H9 (cell line): Measurements from ENCODE around the gene TMEM181. TPM values are rescaled to one million over a fixed set of nuclear protein-coding genes. Genes with fewer than 3 reads are reported as not detected.

Source experiments
- DNase-seq: peaks from one replicate; pipeline ENCODE4 v3.0.0-alpha.2; 2017
- H2AFZ ChIP-seq: one replicate; pipeline ENCODE4 v1.6.1; 2013; ENCODE audit warnings: mild to moderate bottlenecking, low read length, control low read depth, moderate library complexity
- H2AK5ac ChIP-seq: 2 replicates; pipeline ENCODE4 v1.6.1; 2013; ENCODE audit warnings: low read length, control low read depth, mixed read lengths; ENCODE audit not compliant: insufficient read length
- H2BK120ac ChIP-seq: one replicate; pipeline ENCODE4 v1.6.1; 2013; ENCODE audit warnings: low read depth, mild to moderate bottlenecking, low read length, control low read depth, inconsistent platforms; ENCODE audit not compliant: poor library complexity, severe bottlenecking
- H2BK12ac ChIP-seq: 2 replicates; pipeline ENCODE4 v1.6.1; 2013; ENCODE audit warnings: low read length, control low read depth, mixed read lengths, low read depth; ENCODE audit not compliant: insufficient read length
- H2BK15ac ChIP-seq: 2 replicates; pipeline ENCODE4 v1.6.1; 2013; ENCODE audit warnings: low read depth, low read length, control low read depth
- H2BK20ac ChIP-seq: one replicate; pipeline ENCODE4 v1.6.1; 2013; ENCODE audit warnings: low read depth, mild to moderate bottlenecking, low read length, control low read depth, inconsistent platforms; ENCODE audit not compliant: poor library complexity, severe bottlenecking
- H2BK5ac ChIP-seq: 2 replicates; pipeline ENCODE4 v1.6.1; 2013; ENCODE audit warnings: low read length, control low read depth, mixed read lengths; ENCODE audit not compliant: insufficient read length
- H3K14ac ChIP-seq: 2 replicates; pipeline ENCODE4 v1.6.1; 2013; ENCODE audit warnings: low read length, control low read depth; ENCODE audit not compliant: insufficient read depth
- H3K18ac ChIP-seq: 2 replicates; pipeline ENCODE4 v1.6.1; 2013; ENCODE audit warnings: low read depth, mild to moderate bottlenecking, mixed read lengths, low read length, control low read depth; ENCODE audit not compliant: insufficient read length
- H3K23ac ChIP-seq: 2 replicates; pipeline ENCODE4 v1.6.1; 2013; ENCODE audit warnings: low read length, control low read depth, mixed read lengths, low read depth; ENCODE audit not compliant: insufficient read length
- H3K23me2 ChIP-seq: 2 replicates; pipeline ENCODE4 v1.6.1; 2013; ENCODE audit warnings: low read depth, mild to moderate bottlenecking, mixed read lengths, low read length, control low read depth; ENCODE audit not compliant: insufficient read length, poor library complexity, severe bottlenecking
- H3K27ac ChIP-seq: 2 replicates; pipeline ENCODE4 v1.5.1; 2013; ENCODE audit warnings: low read length, control low read depth, mixed read lengths, low read depth; ENCODE audit not compliant: insufficient read length
- H3K27me3 ChIP-seq: 2 replicates; pipeline ENCODE4 v1.6.1; 2013; ENCODE audit warnings: low read length, control low read depth, inconsistent platforms; ENCODE audit not compliant: insufficient read depth
- H3K4ac ChIP-seq: 2 replicates; pipeline ENCODE4 v1.6.1; 2013; ENCODE audit warnings: low read depth, mild to moderate bottlenecking, control low read depth, inconsistent platforms, low read length, moderate library complexity
- H3K4me1 ChIP-seq: 2 replicates; pipeline ENCODE4 v1.6.1; 2013; ENCODE audit warnings: low read length, control low read depth, inconsistent platforms; ENCODE audit not compliant: insufficient read depth
- H3K4me2 ChIP-seq: 2 replicates; pipeline ENCODE4 v1.6.1; 2013; ENCODE audit warnings: low read length, control low read depth, mixed read lengths; ENCODE audit not compliant: insufficient read length, insufficient read depth
- H3K56ac ChIP-seq: 2 replicates; pipeline ENCODE4 v1.6.1; 2013; ENCODE audit warnings: low read depth, mild to moderate bottlenecking, mixed read lengths, low read length, control low read depth; ENCODE audit not compliant: insufficient read length
- H3K79me1 ChIP-seq: 2 replicates; pipeline ENCODE4 v1.6.1; 2013; ENCODE audit warnings: low read depth, mild to moderate bottlenecking, moderate library complexity, low read length, control low read depth, inconsistent platforms; ENCODE audit not compliant: insufficient read depth, poor library complexity, severe bottlenecking
- H3K79me2 ChIP-seq: 2 replicates; pipeline ENCODE4 v1.6.1; 2013; ENCODE audit warnings: low read length, control low read depth, inconsistent platforms; ENCODE audit not compliant: insufficient read depth
- H3K9ac ChIP-seq: 2 replicates; pipeline ENCODE4 v1.6.1; 2013; ENCODE audit warnings: low read length, control low read depth, mixed read lengths; ENCODE audit not compliant: insufficient read length; ENCODE audit errors: extremely low read depth
- H3K9me3 ChIP-seq: one replicate; pipeline ENCODE4 v1.6.1; 2013; ENCODE audit warnings: low read depth, low read length, inconsistent platforms; ENCODE audit not compliant: control insufficient read depth
- H3T11ph ChIP-seq: one replicate; pipeline ENCODE4 v1.6.1; 2013; ENCODE audit warnings: mild to moderate bottlenecking, low read length, control low read depth, inconsistent platforms
- H4K20me1 ChIP-seq: one replicate; pipeline ENCODE4 v1.6.1; 2013; ENCODE audit not compliant: control insufficient read depth, insufficient read length, insufficient read depth
- H4K5ac ChIP-seq: 2 replicates; pipeline ENCODE4 v1.6.1; 2013; ENCODE audit warnings: low read depth, mild to moderate bottlenecking, mixed read lengths, low read length, control low read depth; ENCODE audit not compliant: insufficient read length
- H4K8ac ChIP-seq: replicated peaks from 2 replicates; pipeline ENCODE4 v1.6.1; 2013; ENCODE audit warnings: low read length, control low read depth, mixed read lengths, low read depth; ENCODE audit not compliant: insufficient read length
- H4K91ac ChIP-seq: 2 replicates; pipeline ENCODE4 v1.6.1; 2013; ENCODE audit warnings: low read depth, mild to moderate bottlenecking, moderate library complexity, mixed read lengths, low read length, control low read depth; ENCODE audit not compliant: insufficient read length
- H3K27ac Mint-ChIP-seq, 3 experiments: 2 replicates in 2 of 3; 3 replicates in 1 of 3; pipeline ENCODE4 v1.8.0; 2020 to 2021; ENCODE audit warnings: mixed read lengths in 3 of 3, mild to moderate bottlenecking in 1 of 3, moderate library complexity in 1 of 3
- H3K27me3 Mint-ChIP-seq: 2 replicates; pipeline ENCODE4 v1.8.0; 2021; ENCODE audit warnings: low read depth, mild to moderate bottlenecking, moderate library complexity, mixed read lengths
- H3K36me3 Mint-ChIP-seq, 3 experiments: 2 replicates in 2 of 3; 3 replicates in 1 of 3; pipeline ENCODE4 v1.8.0; 2020 to 2021; ENCODE audit warnings: low read depth in 3 of 3, mixed read lengths in 3 of 3; ENCODE audit not compliant: insufficient read depth in 1 of 3
- H3K4me1 Mint-ChIP-seq, 2 experiments: 2 replicates each; pipeline ENCODE4 v1.8.0; 2020; ENCODE audit warnings: mixed read lengths in 2 of 2
- H3K4me3 Mint-ChIP-seq, 2 experiments: 2 replicates in 1 of 2; 3 replicates in 1 of 2; pipeline ENCODE4 v1.8.0; 2020 to 2021; ENCODE audit warnings: mild to moderate bottlenecking in 2 of 2, mixed read lengths in 2 of 2, moderate library complexity in 1 of 2
- H3K9me3 Mint-ChIP-seq, 2 experiments: 2 replicates in 1 of 2; 3 replicates in 1 of 2; pipeline ENCODE4 v1.8.0; 2020; ENCODE audit warnings: mild to moderate bottlenecking in 2 of 2, mixed read lengths in 2 of 2, moderate library complexity in 1 of 2
- WGBS: extraction: QIAGEN DNeasy Blood & Tissue Kit; methylation state at CpG from one replicate; pipeline ENCODE4 v1.1.7; 2013; ENCODE audit warnings: missing lambda C conversion rate, low lambda C conversion rate, mixed read lengths; ENCODE audit not compliant: insufficient read length; ENCODE audit errors: extremely low coverage; 5-methylcytosine and 5-hydroxymethylcytosine counted together
- total RNA-seq: library from RNA; stranded (reverse); gene quantifications from 2 replicates; pipeline ENCODE4 v1.2.1, GENCODE V29; 2021
- TF ChIP-seq, protein P1 (sequence below): fragments of 200-600 bp; sonication (generic); conservative IDR thresholded peaks from 3 replicates; pipeline ENCODE4 v1.8.0; 2021; ENCODE audit warnings: antibody characterized with exemption, mild to moderate bottlenecking

The TMEM181 gene
- total RNA-seq, 1 experiment from 2014 or later = 24.4 TPM

DNA sequence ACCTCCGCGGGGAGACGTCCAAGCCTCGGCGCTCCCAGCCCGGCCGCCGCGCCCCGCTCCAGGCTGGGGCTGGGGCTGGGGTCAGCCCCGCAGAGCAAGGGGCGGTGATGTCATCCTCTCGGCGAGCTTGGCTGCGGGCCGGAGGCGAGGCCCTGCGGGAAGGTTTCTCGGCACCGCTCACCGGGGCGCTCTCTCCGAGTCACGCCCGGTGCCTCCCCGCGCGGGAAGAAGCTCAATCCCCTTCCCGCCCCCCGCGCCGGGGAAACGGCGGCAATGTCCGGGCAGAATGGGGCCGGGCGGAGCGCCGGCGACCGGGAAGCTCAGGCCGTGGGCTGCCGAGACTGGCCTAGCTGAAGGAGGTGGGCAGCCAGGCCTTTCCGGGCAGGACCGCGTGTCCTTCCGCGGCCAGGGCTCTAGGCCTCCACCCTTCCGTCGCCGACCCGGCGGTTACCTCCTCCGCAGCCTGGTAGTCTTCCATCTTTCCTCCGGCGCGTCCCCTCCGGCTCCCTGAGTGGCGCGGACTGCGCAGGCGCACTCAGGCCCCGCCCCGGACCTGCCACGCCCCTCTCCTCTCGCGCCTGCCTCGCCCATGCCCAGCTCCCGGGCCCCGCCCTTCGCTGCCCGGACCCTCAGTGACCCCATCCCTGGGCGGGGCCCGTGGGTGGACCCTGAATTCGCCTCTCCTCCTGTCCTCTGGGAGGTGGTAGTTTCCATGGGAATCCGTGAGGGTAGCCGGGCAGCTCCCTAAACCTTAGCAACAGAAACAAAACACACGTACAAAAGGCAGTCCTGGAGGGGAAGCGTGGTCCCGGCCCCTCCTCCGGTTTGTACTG is 84.6 kb downstream of the TMEM181 start, which contains the start of gene DYNLT1:
Gene DYNLT1 (minus strand): TSS at position 513 of the 833 bp plus-strand sequence. CDS start 35 bp downstream, at position 478.
- Mint-ChIP-seq H3K36me3 (peaks cover 3 to 17% (median 8%) of the 10 kb centered on the region in 3 experiments; a peak in 6 of 7 replicates), H3K27me3 (peaks cover 19% of the 10 kb centered on the region), H3K27ac (peak within 1 kb of the TSS; percentile 35 to 91 (median 83); a peak in 4 of 7 replicates), H3K9me3 (no peaks in the 10 kb centered on the region), H3K4me1 (peaks cover 28 to 30% of the 10 kb centered on the region in 2 experiments), H3K4me3 (peak within 1 kb of the TSS; percentile 93 to 98)
- no peak within 1 kb of the TSS for H2BK5ac ChIP-seq
- H4K8ac ChIP-seq = no peak within 1 kb of the TSS
- peak; percentile 96 for DNase-seq
- no peak within 1 kb of the TSS for H4K5ac ChIP-seq
- peak within 1 kb of the TSS; percentile 92 for H3K18ac ChIP-seq
- H3K4ac ChIP-seq = no peak within 1 kb of the TSS
- no peak within 1 kb of the TSS for H2AFZ ChIP-seq
- H2BK12ac ChIP-seq = no peak within 1 kb of the TSS
- H3K4me2 ChIP-seq = peak within 1 kb of the TSS; percentile 98
- no peak within 1 kb of the TSS for H2BK15ac ChIP-seq
- H3K79me2 ChIP-seq = no peaks in the 10 kb centered on the region; the same call in 1 of the 2 replicates
- WGBS = no CpG with 5 or more reads among the region's 81 CpGs
- peaks cover 4% of the 10 kb centered on the region for H3K23me2 ChIP-seq
- TF ChIP-seq, protein P1, sequence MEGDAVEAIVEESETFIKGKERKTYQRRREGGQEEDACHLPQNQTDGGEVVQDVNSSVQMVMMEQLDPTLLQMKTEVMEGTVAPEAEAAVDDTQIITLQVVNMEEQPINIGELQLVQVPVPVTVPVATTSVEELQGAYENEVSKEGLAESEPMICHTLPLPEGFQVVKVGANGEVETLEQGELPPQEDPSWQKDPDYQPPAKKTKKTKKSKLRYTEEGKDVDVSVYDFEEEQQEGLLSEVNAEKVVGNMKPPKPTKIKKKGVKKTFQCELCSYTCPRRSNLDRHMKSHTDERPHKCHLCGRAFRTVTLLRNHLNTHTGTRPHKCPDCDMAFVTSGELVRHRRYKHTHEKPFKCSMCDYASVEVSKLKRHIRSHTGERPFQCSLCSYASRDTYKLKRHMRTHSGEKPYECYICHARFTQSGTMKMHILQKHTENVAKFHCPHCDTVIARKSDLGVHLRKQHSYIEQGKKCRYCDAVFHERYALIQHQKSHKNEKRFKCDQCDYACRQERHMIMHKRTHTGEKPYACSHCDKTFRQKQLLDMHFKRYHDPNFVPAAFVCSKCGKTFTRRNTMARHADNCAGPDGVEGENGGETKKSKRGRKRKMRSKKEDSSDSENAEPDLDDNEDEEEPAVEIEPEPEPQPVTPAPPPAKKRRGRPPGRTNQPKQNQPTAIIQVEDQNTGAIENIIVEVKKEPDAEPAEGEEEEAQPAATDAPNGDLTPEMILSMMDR = no peak
- no peak within 1 kb of the TSS for H3K27ac ChIP-seq
- no peaks in the 10 kb centered on the region for H3K9me3 ChIP-seq
- no peak within 1 kb of the TSS for H2BK120ac ChIP-seq
- peak within 1 kb of the TSS; percentile 95 for H3K14ac ChIP-seq
- H4K20me1 ChIP-seq = no peaks in the 10 kb centered on the region
- no peak within 1 kb of the TSS for H2AK5ac ChIP-seq
- H3K56ac ChIP-seq = no peak within 1 kb of the TSS
- H3K23ac ChIP-seq = no peak within 1 kb of the TSS
- H4K91ac ChIP-seq = no peak within 1 kb of the TSS
- peaks cover 5% of the 10 kb centered on the region; the same call in 1 of the 2 replicates for H3K27me3 ChIP-seq
- H2BK20ac ChIP-seq = no peak within 1 kb of the TSS
- H3K79me1 ChIP-seq = no peaks in the 10 kb centered on the region
- H3K9ac ChIP-seq = peak within 1 kb of the TSS; percentile 60
- no peak within 1 kb of the TSS for H3T11ph ChIP-seq
- H3K4me1 ChIP-seq = no peaks in the 10 kb centered on the region
